Measurements from ENCODE around the gene BTN1A1. TPM values are rescaled to one million over a fixed set of nuclear protein-coding genes. Genes with fewer than 3 reads are reported as not detected.

The BTN1A1 gene
- total and polyA plus RNA-seq, 9 of the 15 experiments (the other 6 are each of a cell fraction or from before 2014, with no cell fraction given) = 0.01 to 0.15 (median 0.06) TPM; not detected in 4

DNA sequence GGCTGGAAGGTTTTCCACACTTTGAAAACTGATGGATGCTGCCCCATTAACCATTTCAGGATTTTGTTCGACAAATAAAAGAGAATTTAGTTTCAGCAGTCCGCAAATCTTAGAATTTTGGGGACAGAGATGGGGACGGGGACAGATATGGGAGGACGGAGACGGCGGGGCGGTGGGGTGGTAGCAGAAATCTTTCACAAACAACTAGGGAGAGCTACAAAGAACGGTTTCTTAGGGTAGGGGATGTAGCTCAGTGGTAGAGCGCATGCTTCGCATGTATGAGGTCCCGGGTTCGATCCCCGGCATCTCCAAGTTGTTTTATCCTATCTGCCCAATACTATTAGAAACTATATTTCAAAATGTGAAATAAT, 53.1 kb downstream of the BTN1A1 start (continued):
- TF ChIP-seq, protein P1, sequence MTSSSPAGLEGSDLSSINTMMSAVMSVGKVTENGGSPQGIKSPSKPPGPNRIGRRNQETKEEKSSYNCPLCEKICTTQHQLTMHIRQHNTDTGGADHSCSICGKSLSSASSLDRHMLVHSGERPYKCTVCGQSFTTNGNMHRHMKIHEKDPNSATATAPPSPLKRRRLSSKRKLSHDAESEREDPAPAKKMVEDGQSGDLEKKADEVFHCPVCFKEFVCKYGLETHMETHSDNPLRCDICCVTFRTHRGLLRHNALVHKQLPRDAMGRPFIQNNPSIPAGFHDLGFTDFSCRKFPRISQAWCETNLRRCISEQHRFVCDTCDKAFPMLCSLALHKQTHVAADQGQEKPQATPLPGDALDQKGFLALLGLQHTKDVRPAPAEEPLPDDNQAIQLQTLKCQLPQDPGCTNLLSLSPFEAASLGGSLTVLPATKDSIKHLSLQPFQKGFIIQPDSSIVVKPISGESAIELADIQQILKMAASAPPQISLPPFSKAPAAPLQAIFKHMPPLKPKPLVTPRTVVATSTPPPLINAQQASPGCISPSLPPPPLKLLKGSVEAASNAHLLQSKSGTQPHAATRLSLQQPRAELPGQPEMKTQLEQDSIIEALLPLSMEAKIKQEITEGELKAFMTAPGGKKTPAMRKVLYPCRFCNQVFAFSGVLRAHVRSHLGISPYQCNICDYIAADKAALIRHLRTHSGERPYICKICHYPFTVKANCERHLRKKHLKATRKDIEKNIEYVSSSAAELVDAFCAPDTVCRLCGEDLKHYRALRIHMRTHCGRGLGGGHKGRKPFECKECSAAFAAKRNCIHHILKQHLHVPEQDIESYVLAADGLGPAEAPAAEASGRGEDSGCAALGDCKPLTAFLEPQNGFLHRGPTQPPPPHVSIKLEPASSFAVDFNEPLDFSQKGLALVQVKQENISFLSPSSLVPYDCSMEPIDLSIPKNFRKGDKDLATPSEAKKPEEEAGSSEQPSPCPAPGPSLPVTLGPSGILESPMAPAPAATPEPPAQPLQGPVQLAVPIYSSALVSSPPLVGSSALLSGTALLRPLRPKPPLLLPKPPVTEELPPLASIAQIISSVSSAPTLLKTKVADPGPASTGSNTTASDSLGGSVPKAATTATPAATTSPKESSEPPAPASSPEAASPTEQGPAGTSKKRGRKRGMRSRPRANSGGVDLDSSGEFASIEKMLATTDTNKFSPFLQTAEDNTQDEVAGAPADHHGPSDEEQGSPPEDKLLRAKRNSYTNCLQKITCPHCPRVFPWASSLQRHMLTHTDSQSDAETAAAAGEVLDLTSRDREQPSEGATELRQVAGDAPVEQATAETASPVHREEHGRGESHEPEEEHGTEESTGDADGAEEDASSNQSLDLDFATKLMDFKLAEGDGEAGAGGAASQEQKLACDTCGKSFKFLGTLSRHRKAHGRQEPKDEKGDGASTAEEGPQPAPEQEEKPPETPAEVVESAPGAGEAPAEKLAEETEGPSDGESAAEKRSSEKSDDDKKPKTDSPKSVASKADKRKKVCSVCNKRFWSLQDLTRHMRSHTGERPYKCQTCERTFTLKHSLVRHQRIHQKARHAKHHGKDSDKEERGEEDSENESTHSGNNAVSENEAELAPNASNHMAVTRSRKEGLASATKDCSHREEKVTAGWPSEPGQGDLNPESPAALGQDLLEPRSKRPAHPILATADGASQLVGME (CRISPR knock-in tag; IDR thresholded peaks at IDR 0.05) = no peak
- TF ChIP-seq CXXC5 (CRISPR knock-in tag; IDR thresholded peaks at IDR 0.05) (peak; percentile 28), STAT5B (CRISPR knock-in tag; IDR thresholded peaks at IDR 0.05) (no peak), NFE2L1 (tag; IDR thresholded peaks at IDR 0.05; ENCODE audit: borderline replicate concordance, low read depth) (no peak), SIN3A (IDR thresholded peaks at IDR 0.05; ENCODE audit: borderline replicate concordance in 2 of 2, control insufficient read depth in 1 of 2, low read depth in 2 of 2, low read length in 2 of 2) (peak; percentile 8 to 24; a peak in 1 of 4 replicates), ZKSCAN1 (IDR thresholded peaks at IDR 0.05; ENCODE audit: low read depth, low read length) (peak; percentile 85)
- TF ChIP-seq, protein P2, sequence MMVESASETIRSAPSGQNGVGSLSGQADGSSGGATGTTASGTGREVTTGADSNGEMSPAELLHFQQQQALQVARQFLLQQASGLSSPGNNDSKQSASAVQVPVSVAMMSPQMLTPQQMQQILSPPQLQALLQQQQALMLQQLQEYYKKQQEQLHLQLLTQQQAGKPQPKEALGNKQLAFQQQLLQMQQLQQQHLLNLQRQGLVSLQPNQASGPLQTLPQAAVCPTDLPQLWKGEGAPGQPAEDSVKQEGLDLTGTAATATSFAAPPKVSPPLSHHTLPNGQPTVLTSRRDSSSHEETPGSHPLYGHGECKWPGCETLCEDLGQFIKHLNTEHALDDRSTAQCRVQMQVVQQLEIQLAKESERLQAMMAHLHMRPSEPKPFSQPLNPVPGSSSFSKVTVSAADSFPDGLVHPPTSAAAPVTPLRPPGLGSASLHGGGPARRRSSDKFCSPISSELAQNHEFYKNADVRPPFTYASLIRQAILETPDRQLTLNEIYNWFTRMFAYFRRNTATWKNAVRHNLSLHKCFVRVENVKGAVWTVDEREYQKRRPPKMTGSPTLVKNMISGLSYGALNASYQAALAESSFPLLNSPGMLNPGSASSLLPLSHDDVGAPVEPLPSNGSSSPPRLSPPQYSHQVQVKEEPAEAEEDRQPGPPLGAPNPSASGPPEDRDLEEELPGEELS (CRISPR knock-in tag; IDR thresholded peaks at IDR 0.05; ENCODE audit: borderline replicate concordance) = no peak
- TF ChIP-seq, protein P3, sequence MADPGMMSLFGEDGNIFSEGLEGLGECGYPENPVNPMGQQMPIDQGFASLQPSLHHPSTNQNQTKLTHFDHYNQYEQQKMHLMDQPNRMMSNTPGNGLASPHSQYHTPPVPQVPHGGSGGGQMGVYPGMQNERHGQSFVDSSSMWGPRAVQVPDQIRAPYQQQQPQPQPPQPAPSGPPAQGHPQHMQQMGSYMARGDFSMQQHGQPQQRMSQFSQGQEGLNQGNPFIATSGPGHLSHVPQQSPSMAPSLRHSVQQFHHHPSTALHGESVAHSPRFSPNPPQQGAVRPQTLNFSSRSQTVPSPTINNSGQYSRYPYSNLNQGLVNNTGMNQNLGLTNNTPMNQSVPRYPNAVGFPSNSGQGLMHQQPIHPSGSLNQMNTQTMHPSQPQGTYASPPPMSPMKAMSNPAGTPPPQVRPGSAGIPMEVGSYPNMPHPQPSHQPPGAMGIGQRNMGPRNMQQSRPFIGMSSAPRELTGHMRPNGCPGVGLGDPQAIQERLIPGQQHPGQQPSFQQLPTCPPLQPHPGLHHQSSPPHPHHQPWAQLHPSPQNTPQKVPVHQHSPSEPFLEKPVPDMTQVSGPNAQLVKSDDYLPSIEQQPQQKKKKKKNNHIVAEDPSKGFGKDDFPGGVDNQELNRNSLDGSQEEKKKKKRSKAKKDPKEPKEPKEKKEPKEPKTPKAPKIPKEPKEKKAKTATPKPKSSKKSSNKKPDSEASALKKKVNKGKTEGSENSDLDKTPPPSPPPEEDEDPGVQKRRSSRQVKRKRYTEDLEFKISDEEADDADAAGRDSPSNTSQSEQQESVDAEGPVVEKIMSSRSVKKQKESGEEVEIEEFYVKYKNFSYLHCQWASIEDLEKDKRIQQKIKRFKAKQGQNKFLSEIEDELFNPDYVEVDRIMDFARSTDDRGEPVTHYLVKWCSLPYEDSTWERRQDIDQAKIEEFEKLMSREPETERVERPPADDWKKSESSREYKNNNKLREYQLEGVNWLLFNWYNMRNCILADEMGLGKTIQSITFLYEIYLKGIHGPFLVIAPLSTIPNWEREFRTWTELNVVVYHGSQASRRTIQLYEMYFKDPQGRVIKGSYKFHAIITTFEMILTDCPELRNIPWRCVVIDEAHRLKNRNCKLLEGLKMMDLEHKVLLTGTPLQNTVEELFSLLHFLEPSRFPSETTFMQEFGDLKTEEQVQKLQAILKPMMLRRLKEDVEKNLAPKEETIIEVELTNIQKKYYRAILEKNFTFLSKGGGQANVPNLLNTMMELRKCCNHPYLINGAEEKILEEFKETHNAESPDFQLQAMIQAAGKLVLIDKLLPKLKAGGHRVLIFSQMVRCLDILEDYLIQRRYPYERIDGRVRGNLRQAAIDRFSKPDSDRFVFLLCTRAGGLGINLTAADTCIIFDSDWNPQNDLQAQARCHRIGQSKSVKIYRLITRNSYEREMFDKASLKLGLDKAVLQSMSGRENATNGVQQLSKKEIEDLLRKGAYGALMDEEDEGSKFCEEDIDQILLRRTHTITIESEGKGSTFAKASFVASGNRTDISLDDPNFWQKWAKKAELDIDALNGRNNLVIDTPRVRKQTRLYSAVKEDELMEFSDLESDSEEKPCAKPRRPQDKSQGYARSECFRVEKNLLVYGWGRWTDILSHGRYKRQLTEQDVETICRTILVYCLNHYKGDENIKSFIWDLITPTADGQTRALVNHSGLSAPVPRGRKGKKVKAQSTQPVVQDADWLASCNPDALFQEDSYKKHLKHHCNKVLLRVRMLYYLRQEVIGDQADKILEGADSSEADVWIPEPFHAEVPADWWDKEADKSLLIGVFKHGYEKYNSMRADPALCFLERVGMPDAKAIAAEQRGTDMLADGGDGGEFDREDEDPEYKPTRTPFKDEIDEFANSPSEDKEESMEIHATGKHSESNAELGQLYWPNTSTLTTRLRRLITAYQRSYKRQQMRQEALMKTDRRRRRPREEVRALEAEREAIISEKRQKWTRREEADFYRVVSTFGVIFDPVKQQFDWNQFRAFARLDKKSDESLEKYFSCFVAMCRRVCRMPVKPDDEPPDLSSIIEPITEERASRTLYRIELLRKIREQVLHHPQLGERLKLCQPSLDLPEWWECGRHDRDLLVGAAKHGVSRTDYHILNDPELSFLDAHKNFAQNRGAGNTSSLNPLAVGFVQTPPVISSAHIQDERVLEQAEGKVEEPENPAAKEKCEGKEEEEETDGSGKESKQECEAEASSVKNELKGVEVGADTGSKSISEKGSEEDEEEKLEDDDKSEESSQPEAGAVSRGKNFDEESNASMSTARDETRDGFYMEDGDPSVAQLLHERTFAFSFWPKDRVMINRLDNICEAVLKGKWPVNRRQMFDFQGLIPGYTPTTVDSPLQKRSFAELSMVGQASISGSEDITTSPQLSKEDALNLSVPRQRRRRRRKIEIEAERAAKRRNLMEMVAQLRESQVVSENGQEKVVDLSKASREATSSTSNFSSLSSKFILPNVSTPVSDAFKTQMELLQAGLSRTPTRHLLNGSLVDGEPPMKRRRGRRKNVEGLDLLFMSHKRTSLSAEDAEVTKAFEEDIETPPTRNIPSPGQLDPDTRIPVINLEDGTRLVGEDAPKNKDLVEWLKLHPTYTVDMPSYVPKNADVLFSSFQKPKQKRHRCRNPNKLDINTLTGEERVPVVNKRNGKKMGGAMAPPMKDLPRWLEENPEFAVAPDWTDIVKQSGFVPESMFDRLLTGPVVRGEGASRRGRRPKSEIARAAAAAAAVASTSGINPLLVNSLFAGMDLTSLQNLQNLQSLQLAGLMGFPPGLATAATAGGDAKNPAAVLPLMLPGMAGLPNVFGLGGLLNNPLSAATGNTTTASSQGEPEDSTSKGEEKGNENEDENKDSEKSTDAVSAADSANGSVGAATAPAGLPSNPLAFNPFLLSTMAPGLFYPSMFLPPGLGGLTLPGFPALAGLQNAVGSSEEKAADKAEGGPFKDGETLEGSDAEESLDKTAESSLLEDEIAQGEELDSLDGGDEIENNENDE (IDR thresholded peaks at IDR 0.05; ENCODE audit: low read depth, low read length) = no peak
